ENCODE measurements around the gene IGF2R. TPM values are rescaled to one million over a fixed set of nuclear protein-coding genes. Genes with fewer than 3 reads are reported as not detected.
"Not testable (repeated sequence)": the region's sequence is repeated elsewhere in the genome, so short reads cannot be mapped to it uniquely, and the experiment has no call there.

IGF2R gene
- polyA plus RNA-seq, 3 donors: 13.8 to 30.6 (median 14.2) TPM

DNA sequence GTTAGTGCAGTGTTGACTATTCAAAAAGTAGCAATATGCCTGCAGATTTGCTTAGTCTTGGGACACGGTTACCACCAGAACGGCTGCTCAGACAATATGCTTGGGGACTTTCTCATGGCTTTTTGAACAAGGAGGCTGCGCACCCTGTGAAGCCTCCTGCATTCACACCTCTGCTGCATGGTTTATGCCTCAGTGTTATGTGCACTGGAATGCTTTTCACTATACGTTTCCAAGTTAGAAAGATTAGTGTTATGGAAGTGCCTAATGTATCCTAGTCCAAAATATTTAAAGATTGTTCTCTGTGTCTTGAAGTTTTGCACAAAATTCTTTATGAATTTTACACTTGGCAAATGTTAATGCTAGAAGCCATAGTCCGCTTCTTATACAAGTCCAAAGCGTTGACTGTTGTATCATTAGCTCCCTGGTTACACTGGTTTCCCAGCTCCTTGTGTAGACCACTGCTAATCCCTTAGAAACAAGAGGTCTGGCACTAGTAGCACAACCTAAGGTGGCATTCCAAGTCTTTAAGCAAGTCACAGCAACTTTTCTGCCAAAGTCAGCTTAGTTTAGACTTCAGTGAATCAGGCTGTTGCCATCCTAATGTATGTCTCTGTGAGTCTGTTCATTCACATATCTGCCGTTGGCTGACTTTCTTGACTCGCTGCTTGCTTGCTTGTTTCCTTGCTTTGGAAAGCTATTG lies 126.4 kb downstream of the IGF2R start:
- 94 to 96% (median 94%) methylated on average over 8 of the region's 8 CpGs for WGBS, 3 donors
- H3K27ac ChIP-seq (ENCODE audit: low read depth, low read length): no peak overlapping the region

GRCh38 chr6:160101277-160102205 lies 132.7 kb downstream of the IGF2R start:
- WGBS, 3 donors: 72 to 90% (median 81%) methylated on average over 23 of the region's 23 CpGs
- H3K27ac ChIP-seq (ENCODE audit: low read depth, low read length): no peak overlapping the region

- 93 to 96% (median 96%) methylated on average over 16 of the region's 16 CpGs for WGBS, 3 donors
- no peak overlapping the region for H3K27ac ChIP-seq (ENCODE audit: low read depth, low read length)
These were observed 133.5 kb downstream of the IGF2R start for GRCh38 chr6:160102399-160102798.

DNA sequence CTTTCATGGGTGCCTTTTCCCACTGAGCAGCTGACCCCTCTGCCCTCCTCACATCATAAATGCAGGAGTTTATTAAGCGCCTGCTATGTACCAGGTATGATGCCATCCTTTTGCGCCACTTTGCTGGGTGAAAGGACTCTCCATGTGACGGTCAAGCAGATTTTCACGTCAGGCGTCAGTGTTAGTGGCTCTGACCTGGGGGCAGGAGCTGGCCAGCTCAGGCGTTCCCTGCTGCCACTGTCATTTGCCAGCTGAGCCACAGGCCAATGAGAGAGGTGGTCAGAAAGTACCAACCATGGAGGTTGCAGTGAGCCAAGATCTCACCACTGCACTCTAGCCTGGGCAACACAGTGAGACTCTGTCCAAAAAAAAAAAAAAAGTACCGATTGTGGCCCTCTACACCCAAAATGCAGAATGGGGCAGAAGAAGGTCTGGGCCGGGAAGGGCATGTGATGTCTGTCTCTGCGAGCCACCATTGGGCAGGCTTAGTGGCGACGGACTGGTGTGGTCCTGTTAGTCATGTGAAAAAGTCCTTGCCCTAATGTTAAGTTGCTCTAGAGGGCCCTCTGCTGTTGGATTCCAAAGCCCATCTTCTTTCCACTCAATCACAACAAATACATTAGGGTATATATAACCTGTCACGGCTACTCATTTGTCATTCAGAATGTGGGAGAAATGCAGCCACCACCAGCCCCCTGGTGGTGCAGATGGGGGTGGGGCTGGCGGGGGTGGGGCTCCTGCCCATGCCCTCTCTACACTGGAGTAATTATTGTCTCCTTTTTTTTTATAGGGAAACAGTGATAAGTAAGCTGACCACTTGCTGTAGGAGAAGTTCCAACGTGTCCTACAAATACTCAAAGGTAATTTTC lies 134.3 kb downstream of the IGF2R start:
- no peak overlapping the region for H3K27ac ChIP-seq (ENCODE audit: low read depth, low read length)
- 83 to 89% (median 87%) methylated on average over 14 of the region's 14 CpGs for WGBS, 3 donors

DNA sequence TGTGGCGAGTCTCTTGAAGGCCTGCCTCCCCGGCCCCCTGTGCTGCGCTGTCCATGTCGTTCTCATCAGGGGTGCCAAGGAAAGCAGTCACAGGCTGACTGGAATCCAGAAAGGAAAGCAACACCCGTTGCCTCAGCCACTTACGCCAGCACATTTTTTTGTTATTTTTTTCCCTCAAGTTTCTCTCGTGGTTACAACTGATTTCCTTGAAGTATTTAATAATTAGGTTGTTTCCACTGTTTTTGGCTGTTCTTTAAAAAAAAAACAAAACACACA lies 134.9 kb downstream of the IGF2R start:
- WGBS, 3 donors: 84 to 92% (median 88%) methylated on average over 7 of the region's 7 CpGs
- H3K27ac ChIP-seq (ENCODE audit: low read depth, low read length): no peak overlapping the region

- 95 to 96% (median 96%) methylated on average over 20 of the region's 20 CpGs for WGBS, 3 donors
- no peak overlapping the region for H3K27ac ChIP-seq (ENCODE audit: low read depth, low read length)
These were observed 136.1 kb downstream of the IGF2R start for GRCh38 chr6:160104821-160105517.

- no peak overlapping the region for H3K27ac ChIP-seq (ENCODE audit: low read depth, low read length)
- WGBS, 3 donors: 95 to 96% (median 96%) methylated on average over 14 of the region's 14 CpGs
These were observed 137.1 kb downstream of the IGF2R start for GRCh38 chr6:160106010-160106409.

DNA sequence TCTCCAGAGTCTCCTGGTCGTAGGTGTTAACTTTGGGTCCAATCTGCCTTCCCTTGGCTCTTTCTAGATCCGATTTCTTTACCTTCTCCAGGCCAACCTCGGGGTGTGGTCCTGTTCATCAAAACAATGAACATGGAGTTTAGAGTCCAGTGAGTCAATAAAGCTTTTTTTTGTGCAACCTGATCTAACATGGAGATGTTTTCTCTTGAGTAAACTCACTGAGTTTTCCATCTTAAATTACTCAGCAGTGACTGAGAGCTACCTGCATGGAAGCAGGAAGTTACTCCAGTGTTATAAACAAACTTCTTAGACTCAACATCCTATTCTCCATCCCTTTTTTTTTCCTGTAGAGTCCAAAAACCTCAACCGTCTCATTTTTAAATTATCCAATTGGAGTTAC lies 137.8 kb downstream of the IGF2R start:
- 88 to 93% (median 93%) methylated on average over 4 of the region's 4 CpGs for WGBS, 3 donors
- H3K27ac ChIP-seq (ENCODE audit: low read depth, low read length): no peak overlapping the region

- WGBS, 3 donors: 96 to 97% (median 96%) methylated on average over 5 of the region's 5 CpGs
- H3K27ac ChIP-seq (ENCODE audit: low read depth, low read length): no peak overlapping the region
These were observed 139.2 kb downstream of the IGF2R start for GRCh38 chr6:160108077-160108476.

DNA sequence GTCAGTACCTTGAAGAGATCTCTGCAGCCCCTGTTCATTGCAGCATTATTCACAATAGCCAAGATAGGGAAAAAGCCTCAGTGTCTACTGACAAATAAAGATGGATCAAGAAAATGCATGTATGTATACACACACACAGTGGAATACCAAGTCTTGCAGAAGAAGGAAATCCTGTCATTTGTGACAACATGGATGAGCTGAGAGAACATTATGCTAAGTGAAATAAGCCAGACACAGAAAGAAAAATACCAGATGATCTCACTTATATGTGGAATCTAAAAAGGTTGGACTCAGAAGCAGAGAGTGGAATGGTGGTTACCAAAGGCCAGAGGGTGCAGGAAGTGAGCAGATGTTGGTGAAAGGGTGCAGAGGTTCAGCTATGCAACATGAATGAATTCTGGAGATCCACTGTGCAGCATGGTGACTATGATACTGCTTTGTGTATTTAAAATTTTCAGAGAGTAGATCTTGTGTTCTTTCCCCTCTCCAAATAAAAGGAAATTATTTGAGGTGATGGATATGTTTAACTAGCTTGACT lies 141.8 kb downstream of the IGF2R start:
- no peak overlapping the region for H3K27ac ChIP-seq (ENCODE audit: low read depth, low read length)

DNA sequence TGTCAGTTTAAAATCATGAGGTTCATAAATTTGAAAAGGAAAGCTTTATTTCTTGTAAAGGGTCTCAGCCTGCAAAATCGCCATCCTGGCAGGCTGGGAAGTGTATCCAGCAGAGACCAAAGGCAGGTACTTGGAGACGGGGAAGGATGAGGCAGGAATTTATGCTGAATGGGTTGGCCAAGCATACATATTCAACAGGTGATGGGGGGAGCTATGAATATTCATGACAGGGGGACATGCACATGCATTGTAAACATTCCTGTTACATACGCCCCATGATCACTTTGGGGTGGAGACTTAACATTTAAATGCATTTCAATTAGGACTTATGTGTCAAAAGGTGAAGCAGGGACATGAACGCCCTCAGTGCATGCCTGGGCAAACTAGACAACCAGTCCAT lies 142.9 kb downstream of the IGF2R start:
- H3K27ac ChIP-seq (ENCODE audit: low read depth, low read length): no peak overlapping the region
- 82 to 89% (median 85%) methylated on average over 4 of the region's 4 CpGs for WGBS, 3 donors

DNA sequence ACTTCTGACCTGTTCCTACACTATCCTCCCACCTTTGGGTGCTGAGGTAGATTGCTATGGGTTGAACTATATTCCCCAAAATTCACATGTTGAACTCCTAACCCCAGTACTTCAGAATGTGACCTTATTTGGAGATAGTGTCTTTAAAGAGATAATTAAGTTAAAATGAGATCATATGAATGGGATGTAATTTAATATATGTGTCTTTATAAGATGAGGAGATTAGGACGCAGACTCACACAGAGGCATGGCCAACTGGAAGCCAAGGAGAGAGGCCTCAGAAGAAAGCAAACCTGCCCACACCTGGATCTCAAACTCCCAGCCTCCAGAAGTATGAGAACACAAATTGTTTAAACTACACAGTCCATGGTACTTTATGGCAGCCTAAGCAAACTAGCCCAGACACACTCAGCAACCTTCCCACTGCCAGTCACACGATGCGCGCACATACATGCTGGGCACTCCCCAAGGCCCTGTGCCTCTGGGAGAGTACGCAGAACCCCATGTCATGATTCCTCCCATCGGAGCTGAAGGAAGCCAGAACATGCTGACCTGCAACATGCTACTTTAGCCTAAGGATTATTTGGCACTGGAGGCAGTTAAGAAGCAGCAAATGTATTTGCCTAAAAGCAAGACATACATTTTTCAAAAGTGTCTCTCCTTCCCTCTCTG lies 143.9 kb downstream of the IGF2R start:
- H3K27ac ChIP-seq (ENCODE audit: low read depth, low read length): no peak overlapping the region
- 89 to 95% (median 90%) methylated on average over 6 of the region's 6 CpGs for WGBS, 3 donors

DNA sequence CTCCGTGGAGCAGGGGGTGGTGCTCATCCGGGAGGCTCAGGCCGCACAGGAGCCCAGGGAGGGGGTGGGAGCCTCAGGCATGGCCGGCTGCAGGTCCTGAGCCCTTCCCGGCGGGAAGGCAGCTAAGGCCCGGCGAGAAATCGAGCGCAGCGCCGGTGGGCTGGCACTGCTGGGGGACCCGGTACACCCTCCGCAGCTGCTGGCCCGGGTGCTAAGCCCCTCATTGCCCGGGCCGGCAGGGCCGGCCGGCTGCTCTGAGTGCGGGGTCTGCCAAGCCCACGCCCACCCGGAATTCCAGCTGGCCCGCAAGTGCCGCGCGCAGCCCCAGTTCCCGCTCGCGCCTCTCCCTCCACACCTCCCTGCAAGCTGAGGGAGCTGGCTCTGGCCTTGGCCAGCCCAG lies 145.7 kb downstream of the IGF2R start:
- H3K27ac ChIP-seq (ENCODE audit: low read depth, low read length): not testable (repeated sequence)
- WGBS, 3 donors: 95 to 98% (median 98%) methylated on average over 7 to 29 of the region's 29 CpGs

GRCh38 chr6:160115421-160115820 lies 146.5 kb downstream of the IGF2R start:
- 86 to 97% (median 94%) methylated on average over 3 of the region's 3 CpGs for WGBS, 3 donors

DNA sequence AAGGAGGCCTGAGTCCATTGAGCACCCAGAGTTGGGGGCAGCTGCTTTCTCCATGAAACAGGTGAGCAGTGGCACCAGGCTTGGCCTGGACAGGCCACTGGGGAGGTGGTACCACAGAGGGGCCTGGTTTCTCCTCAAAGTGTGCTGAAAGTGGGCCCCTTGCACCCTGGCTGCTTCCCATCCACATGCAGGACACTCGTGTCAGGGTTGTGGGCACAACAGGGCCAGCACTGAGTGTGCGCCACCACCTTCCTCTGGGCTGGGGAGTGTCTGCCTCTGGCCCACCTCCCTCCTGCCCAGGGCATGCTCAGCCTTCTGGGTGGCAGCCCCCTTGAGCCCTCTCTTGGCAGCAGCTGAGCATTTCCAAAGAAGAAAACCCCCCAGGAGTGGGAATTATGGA lies 147.5 kb downstream of the IGF2R start:
- WGBS, 3 donors: 97 to 100% (median 100%) methylated on average over 2 of the region's 2 CpGs
- H3K27ac ChIP-seq (ENCODE audit: low read depth, low read length): no peak overlapping the region

More at GRCh38 chr6:160115421-160115820, 146.5 kb downstream of the IGF2R start:
- H3K27ac ChIP-seq (ENCODE audit: low read depth, low read length): no peak overlapping the region

- WGBS, 3 donors: 94 to 98% (median 95%) methylated on average over 6 of the region's 6 CpGs
- no peak overlapping the region for H3K27ac ChIP-seq (ENCODE audit: low read depth, low read length)
These were observed 148.3 kb downstream of the IGF2R start for GRCh38 chr6:160117137-160117536.

GRCh38 chr6:160118620-160119229 lies 149.8 kb downstream of the IGF2R start:
- no peak overlapping the region for H3K27ac ChIP-seq (ENCODE audit: low read depth, low read length)
- 85 to 90% (median 86%) methylated on average over 5 of the region's 5 CpGs for WGBS, 3 donors
